Cardiac fibroblast (primary cell): ENCODE results near the gene STIM1.
"Not testable (repeated sequence)": the region's sequence is repeated elsewhere in the genome, so short reads cannot be mapped to it uniquely, and the experiment has no call there.

Experiments
- DNase-seq, 2 donors: peaks; one replicate each; pipeline versions ENCODE4 v3.0.0 to v3.0.0-alpha.2; 2010; ENCODE audit warnings: low read depth in 2 of 2
- H3K4me3 ChIP-seq, 2 donors: replicated peaks in 1 of 2; 1 replicate in 1 of 2; 2 replicates in 1 of 2; pipeline ENCODE4 v1.5.1; 2011; ENCODE audit warnings: low read depth in 2 of 2, low read length in 2 of 2, mild to moderate bottlenecking in 2 of 2, moderate library complexity in 1 of 2
- TF ChIP-seq, protein P1 (sequence below): IDR thresholded peaks from one replicate; pipeline ENCODE4 v1.5.1; 2011; ENCODE audit warnings: low read depth, mild to moderate bottlenecking, low read length, inconsistent platforms

Gene STIM1

DNA sequence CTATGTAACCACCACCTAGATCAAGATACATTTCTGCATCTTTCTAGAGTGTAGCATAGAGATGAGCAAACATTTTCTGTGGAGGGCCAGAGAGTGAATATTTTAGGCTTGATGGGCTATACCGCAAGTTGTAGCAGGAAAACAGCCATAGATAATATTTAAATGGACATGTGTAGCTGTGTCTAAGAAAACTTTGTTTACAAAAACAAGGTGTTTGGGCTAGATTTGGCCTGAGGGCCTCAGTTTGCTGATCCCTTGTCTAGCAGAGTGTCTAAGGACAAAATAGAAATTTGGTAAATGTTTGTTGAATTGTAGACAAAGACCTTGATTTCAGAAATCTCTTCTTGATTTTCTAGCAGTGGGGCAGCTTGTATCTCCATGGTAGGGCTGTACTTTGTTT is 36.3 kb downstream of the STIM1 start:
- no peak overlapping the region for H3K4me3 ChIP-seq
- no peak for DNase-seq
- TF ChIP-seq, protein P1, sequence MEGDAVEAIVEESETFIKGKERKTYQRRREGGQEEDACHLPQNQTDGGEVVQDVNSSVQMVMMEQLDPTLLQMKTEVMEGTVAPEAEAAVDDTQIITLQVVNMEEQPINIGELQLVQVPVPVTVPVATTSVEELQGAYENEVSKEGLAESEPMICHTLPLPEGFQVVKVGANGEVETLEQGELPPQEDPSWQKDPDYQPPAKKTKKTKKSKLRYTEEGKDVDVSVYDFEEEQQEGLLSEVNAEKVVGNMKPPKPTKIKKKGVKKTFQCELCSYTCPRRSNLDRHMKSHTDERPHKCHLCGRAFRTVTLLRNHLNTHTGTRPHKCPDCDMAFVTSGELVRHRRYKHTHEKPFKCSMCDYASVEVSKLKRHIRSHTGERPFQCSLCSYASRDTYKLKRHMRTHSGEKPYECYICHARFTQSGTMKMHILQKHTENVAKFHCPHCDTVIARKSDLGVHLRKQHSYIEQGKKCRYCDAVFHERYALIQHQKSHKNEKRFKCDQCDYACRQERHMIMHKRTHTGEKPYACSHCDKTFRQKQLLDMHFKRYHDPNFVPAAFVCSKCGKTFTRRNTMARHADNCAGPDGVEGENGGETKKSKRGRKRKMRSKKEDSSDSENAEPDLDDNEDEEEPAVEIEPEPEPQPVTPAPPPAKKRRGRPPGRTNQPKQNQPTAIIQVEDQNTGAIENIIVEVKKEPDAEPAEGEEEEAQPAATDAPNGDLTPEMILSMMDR, result no peak

DNA sequence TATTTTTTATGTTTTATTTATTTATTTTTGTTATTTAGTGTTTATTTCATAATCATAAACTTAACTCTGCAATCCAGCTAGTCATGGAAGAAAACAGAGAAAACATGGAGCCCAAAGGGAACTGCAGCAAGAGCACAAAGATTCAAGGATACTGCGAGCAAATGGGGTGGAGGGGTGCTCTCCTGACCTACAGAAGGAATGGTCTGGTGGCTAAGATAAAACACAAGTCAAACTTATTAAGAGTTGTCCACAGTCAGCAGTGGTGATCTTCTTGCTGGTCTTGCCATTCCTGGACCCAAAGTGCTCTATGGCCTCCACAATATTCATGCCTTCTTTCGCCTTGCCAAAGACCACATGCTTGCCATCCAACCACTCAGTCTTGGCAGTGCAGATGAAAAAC is 36.7 kb downstream of the STIM1 start:
- H3K4me3 ChIP-seq, result no peak overlapping the region
- no peak for DNase-seq
- TF ChIP-seq, protein P1, result no peak

DNA sequence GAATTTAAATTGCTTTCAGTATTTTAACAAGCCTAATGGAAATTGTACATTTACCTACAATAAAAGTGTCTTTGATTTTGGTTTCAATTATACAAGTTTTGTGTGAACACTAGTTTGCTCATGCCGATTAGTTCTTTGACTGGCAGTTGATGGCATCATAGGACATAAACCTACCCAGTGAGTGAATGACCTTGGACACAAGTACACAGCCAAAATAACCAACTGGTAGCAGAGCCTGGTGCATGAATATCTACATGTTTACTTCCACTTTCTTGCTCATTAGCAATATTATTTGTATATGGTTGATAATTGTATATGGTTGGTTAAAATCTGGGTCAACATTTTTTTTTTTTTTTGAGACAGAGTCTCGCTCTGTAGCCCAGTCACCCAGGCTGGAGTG is 37.8 kb downstream of the STIM1 start:
- TF ChIP-seq, protein P1, result no peak
- DNase-seq, result no peak
- H3K4me3 ChIP-seq, result no peak overlapping the region

DNA sequence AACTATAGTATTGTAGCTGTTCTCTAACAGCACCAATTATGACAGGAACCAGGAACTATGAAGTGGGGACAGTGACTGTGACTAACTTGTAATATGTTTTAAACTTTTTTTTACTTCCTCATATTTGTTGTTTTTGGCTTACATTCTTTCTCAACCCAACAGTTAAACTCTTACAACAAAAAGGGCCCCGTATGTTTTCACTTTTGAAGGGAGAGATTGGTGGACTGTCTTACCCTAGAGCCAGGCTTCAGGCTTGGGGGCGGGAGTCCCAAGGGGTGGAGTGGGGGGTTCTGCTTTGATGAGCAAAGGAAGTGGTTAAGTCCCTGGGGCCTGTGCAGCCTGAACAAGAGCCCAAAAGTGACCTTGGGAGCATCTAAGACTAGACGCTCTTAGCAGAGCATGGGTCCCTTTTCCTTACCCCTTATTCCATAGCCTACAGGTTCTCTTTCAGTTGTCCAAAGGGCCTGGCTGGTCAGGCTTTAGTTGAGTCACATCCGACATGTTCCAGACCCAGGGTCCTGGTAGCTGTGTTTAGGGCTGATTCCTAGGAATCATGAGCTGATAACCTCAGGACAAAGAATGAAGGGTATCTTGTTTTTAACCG is 38.8 kb downstream of the STIM1 start:
- H3K4me3 ChIP-seq, result no peak overlapping the region
- DNase-seq, result peak; percentile 34 to 65
- TF ChIP-seq, protein P1, result no peak

DNA sequence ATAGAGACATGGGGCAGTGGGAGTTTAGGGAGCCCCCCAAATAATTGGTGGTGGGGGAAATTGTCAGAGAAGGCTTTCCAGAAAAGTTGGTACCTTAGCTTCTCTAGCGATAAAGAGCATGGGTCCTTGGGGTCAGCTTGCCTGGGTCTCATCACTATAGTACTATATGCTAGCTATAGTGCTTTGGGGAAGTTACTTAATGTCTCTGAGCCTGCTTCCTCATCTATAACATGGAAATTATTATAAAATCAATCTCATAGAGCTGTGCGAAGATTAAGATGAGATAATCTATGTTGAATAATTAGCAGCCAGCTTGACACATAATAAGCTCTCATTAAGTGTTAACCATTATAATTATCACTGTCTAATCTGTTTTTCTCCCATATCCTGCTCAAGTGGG is 41.2 kb downstream of the STIM1 start:
- H3K4me3 ChIP-seq, result no peak overlapping the region
- TF ChIP-seq, protein P1, result no peak
- no peak for DNase-seq

DNA sequence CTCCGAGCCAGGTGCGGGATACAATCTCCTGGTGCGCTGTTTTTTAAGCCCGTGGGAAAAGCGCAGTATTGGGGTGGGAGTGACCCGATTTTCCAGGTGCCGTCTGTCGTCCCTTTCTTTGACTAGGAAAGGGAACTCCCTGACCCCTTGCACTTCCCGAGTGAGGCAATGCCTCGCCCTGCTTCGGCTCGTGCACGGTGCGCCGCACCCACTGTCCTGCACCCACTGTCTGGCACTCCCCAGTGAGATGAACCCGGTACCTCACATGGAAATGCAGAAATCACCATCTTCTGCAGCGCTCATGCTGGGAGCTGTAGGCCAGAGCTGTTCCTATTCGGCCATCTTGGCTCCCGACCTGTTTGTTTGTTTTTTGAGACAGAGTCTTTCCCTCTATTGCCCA is 44.8 kb downstream of the STIM1 start:
- H3K4me3 ChIP-seq, result not testable (repeated sequence)

DNA sequence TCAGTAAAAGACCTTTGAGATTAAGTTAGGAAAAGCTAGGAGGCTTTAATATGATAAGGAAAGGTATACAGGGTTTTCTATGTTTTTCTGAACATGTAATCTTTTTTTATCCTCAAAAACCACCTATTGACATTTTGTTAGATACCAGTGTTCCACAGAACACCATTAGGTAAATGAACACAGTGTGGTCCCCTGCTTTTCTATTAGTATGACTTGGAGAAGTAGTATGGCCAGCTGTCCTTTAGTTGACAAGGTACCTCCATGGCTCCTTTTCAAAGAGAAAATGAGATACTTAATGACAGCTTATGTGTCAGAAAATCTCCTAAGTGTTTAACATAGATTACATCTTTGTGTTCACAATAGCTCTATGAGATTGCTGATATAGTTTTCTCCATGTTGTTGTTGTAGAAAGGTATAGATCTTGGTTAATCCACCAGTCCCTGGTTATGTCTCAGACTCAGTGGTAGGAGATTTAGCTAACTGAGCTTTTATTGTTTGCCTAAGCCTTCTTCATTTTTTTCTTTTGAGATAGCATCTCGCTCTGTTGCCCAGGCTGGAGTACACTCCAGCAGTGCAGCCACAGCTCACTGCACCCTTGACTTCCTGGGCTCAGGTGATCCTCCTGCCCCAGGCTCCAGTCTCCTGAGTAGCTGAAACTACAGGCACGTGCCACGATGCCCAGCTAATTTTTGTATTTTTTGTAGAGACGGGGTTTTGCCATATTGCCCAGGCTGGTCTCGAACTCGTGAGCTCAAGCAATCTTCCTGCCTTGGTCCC is 46.0 kb downstream of the STIM1 start:
- TF ChIP-seq, protein P1, result no peak
- DNase-seq, result no peak

More for the DNA sequence above, 44.8 kb downstream of the STIM1 start:
- DNase-seq, result not testable (repeated sequence)

More for the DNA sequence above, 46.0 kb downstream of the STIM1 start:
- H3K4me3 ChIP-seq, result no peak overlapping the region
